GM18526 (cell line): ENCODE measurements around the gene ALG5.

ENCODE experiments used
- POLR2A ChIP-seq: IDR thresholded peaks from 3 replicates; pipeline ENCODE4 v1.6.1; 2011; ENCODE audit not compliant: insufficient read length; ENCODE audit errors: extremely low read depth

ALG5 gene

GRCh38 chr13:36907821-36908220 is 91.3 kb downstream of the ALG5 start:
- TF ChIP-seq POLR2A = no peak

GRCh38 chr13:36907266-36907665 is 91.9 kb downstream of the ALG5 start:
- TF ChIP-seq POLR2A = no peak

- no peak for TF ChIP-seq POLR2A
Measured at GRCh38 chr13:36905944-36906343, 93.2 kb downstream of the ALG5 start.

GRCh38 chr13:36903925-36904595 is 95.1 kb downstream of the ALG5 start:
- no peak for TF ChIP-seq POLR2A
